ENCODE measurements around the gene JTB.
"Not testable (repeated sequence)": the region's sequence is repeated elsewhere in the genome, so short reads cannot be mapped to it uniquely, and the experiment has no call there.

JTB gene

GRCh38 chr1:153977250-153978240 lies at the start of gene JTB:
JTB (minus strand) TSS chr1:153977674; CDS start chr1:153977252, 422 bp downstream.
- peak within 1 kb of the TSS; percentile 58 for H3K27ac ChIP-seq
- DNase-seq (ENCODE audit: low read depth, low spot score) = no peak

GRCh38 chr1:154019940-154020339 lies 42.5 kb upstream of the JTB start:
- H3K27ac ChIP-seq = no peak overlapping the region
- DNase-seq (ENCODE audit: low read depth, low spot score) = no peak

DNA sequence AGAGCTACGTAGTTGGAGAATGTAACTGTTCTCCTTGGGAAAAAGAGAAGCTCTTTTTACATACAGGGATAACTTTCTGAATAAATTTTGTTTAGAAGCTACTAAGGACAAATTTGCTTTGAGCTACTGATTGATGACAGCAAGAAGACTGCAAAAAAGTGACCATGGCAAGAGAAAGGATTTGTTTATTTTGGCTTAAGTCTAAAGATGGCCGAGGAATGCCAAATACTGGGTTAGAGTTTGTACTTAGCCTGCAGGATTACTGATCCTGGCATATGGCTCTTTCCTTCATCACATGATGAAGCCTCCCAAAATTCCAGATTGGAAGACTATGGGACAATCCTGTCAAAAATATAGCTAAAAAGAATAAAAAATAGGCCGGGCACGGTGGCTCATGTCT lies 41.8 kb upstream of the JTB start:
- H3K27ac ChIP-seq = no peak overlapping the region
- no peak for DNase-seq (ENCODE audit: low read depth, low spot score)

- peak; percentile 24 for DNase-seq (ENCODE audit: low read depth, low spot score)
- no peak overlapping the region for H3K27ac ChIP-seq
These were observed 36.9 kb upstream of the JTB start for GRCh38 chr1:154014154-154014907.

- H3K27ac ChIP-seq; DNase-seq (ENCODE audit: low read depth, low spot score): not testable (repeated sequence)
These were observed 35.1 kb upstream of the JTB start for GRCh38 chr1:154012543-154012942.

GRCh38 chr1:154012129-154012528 lies 34.7 kb upstream of the JTB start:
- H3K27ac ChIP-seq = no peak overlapping the region
- no peak for DNase-seq (ENCODE audit: low read depth, low spot score)

DNA sequence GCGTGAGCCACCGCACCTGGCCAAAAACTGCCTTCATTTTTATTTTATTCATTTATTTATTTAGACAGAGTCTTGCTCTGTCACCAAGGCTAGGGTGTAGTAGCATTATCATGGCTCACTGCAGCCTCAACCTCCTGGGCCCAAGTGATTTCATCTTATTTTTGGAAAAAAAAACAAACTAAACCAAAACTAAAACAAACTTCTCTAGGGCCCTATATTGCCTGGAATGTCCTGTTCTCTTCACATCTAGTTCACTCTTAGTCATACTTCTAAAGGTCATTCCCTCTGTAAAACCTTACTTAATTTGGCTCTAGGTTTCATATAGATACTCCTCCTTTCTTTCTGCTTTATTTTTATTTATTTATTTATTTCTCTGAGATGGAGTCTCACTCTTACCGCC lies 28.7 kb upstream of the JTB start:
- H3K27ac ChIP-seq = no peak overlapping the region
- DNase-seq (ENCODE audit: low read depth, low spot score) = no peak

DNA sequence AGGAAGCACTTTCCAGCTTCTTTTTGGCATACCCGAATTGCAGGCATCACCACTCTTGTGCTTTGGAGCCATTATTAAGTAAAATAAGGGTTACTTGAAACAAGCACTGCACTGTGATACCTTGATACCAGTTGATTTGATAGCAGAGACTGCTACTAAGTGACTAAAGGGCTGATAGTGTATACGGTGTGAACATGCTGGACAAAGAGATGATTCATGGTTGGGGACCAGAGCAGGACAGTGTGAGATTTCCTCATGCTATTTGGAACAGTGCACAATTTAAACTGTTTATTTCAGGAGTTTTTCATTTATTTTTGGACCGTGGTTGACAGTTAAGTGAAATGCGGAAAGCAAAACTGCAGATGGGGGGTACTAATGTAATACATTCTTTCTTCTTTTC lies 22.9 kb upstream of the JTB start:
- DNase-seq (ENCODE audit: low read depth, low spot score) = no peak
- no peak overlapping the region for H3K27ac ChIP-seq

- not testable (repeated sequence) for DNase-seq (ENCODE audit: low read depth, low spot score); H3K27ac ChIP-seq
These were observed 19.4 kb upstream of the JTB start for GRCh38 chr1:153996882-153997281.

GRCh38 chr1:153995640-153996039 lies 18.2 kb upstream of the JTB start:
- DNase-seq (ENCODE audit: low read depth, low spot score) = no peak
- no peak overlapping the region for H3K27ac ChIP-seq

DNA sequence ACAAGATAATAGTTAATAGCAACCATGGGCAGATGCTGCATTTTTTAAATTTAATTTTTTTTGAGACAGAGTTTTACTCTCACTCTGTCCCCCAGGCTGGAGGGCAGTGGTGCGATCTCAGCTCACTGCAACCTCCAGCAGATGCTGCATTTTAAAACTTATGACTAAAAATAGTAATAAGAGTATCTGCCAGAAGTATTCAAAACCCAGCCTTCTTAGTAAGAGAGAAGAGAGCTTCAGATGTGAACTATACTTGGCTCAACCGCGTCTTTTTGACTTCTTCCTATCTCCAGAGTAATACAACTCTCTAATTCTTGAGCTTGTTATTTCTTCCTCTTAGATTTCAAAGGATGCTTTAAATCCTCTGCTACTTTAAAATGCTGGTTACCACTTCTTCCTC lies 17.7 kb upstream of the JTB start:
- DNase-seq (ENCODE audit: low read depth, low spot score) = no peak
- H3K27ac ChIP-seq = no peak overlapping the region

DNA sequence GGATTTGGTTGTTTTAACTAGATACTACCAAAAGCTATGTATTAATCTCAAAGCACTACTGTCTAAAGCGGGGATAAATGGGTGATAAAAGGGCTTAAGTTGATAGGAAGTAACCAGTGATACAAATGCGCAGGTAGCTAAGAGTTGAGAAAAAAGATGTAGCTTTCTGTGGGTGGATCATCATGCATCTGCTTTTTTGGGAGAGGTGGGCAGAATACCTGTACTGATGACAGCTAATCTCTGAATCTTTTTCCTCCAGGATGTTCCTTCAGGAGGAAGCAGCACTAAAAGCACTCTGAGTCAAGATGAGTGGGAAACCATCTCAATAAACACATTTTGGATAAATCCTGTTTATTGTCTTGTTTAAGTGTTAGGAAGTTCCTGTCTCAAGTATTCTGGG lies 14.3 kb upstream of the JTB start:
- DNase-seq (ENCODE audit: low read depth, low spot score) = no peak
- peak overlapping the region; percentile 81 for H3K27ac ChIP-seq

GRCh38 chr1:153991151-153991630 lies 13.7 kb upstream of the JTB start:
- DNase-seq (ENCODE audit: low read depth, low spot score) = no peak
- peak overlapping the region; percentile 81 for H3K27ac ChIP-seq

GRCh38 chr1:153990468-153991150 lies 13.1 kb upstream of the JTB start, which contains the start of gene RPS27:
RPS27 (plus strand) TSS chr1:153990762; CDS start chr1:153990797, 35 bp downstream.
- peak; percentile 92 for DNase-seq (ENCODE audit: low read depth, low spot score)
- peak within 1 kb of the TSS; percentile 81 for H3K27ac ChIP-seq

DNA sequence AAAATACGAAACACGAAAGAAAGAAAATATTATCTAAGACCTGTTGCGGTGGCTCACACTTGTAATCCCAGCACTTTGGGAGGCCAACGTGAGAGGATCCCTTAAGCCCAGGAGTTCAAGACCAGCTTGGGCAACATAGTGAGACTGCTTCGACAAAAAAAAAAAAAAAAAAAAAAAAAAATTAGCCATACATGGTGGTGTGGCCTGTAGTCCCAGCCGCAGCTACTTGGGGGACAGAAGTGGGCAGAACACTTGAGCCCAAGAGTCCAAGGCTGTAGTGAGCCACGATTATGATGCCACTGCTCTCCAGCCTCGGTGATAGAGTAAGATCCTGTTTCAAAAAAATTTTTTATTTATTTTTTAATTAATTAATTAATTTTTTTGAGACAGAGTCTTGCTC lies 10.1 kb upstream of the JTB start:
- no peak overlapping the region for H3K27ac ChIP-seq
- no peak for DNase-seq (ENCODE audit: low read depth, low spot score)

- H3K27ac ChIP-seq = peak within 1 kb of the TSS; percentile 44
- DNase-seq (ENCODE audit: low read depth, low spot score) = no peak
These were observed 8.7 kb upstream of the JTB start, which contains the start of gene RAB13 for GRCh38 chr1:153985941-153986761. RAB13 (minus strand) TSS chr1:153986339; CDS start chr1:153986236, 103 bp downstream.

DNA sequence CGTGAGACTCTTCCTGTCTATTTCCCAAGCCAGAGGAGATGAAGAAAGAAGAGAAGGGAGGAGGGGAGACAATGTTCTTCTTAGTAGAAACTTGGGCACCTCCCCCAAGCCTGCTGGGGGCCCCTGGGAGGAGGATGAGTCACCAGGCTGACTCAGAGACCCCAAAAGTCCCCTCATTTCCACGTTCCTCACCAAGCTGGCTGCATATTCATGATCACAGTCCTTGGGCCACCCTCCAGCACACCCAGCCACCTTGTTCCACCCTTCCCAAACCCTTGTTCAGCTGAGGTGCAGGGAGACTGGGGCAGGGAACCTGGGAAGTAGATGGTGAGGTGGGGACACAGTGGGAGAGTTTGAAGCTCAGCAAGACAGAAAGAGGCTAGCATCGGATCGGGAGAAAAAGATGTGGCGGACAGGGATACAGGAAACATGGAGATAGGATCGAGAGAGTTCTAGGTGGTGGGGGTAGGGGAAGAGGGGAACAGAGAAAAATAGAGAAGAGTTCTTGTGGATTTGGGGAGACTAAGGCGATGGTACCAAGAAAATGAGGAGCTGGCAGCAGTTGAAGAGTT lies 8.0 kb upstream of the JTB start:
- DNase-seq (ENCODE audit: low read depth, low spot score) = no peak
- peak overlapping the region; percentile 44 for H3K27ac ChIP-seq

- DNase-seq (ENCODE audit: low read depth, low spot score) = no peak
- no peak overlapping the region for H3K27ac ChIP-seq
These were observed 6.8 kb upstream of the JTB start for GRCh38 chr1:153984123-153984894.

Measured in epithelial cell of prostate (primary cell).